HG03045 (cell line): ENCODE measurements around the gene PCDHGB5.

ENCODE experiments used
- ATAC-seq: cut with Tn5 transposase; IDR thresholded peaks from one replicate; pipeline ENCODE4 v1.9.1; 2021; ENCODE audit warnings: mild to moderate bottlenecking, moderate library complexity; ENCODE audit not compliant: unreplicated experiment

Gene PCDHGB5

DNA sequence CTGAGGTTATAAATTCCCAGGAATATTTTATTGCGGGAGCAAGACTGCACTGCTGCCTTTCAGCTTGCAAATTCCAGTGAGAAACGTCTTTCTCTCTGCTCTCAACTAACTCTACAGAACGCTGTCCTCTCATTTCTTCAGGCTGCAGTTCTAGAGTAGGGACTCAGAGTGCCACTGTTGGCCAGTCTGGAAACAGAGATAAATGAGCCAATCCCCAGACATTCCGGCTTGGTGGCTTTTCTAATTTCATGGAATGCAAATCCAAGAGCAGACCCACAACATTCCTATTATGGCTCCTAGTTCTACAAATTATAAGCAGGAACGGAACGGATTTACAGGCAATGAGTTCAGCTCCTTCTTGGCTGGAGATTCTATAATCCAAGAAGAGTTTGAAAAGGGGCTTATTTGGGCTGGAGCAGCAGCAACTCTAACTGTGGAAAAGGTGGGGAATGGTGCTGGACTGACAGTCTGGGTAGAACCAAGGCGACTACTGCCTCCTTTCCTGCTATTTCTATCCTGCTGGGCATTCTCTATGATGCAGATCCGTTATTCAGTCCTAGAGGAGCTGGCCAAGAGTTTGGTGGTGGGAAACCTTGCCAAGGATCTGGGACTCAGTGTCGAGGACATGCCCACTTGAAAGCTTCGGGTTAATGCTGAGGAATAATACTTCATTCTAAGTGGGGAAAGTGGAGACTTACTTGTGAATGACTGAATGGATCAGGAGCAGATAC is 41.8 kb downstream of the PCDHGB5 start:
- no peak for ATAC-seq

DNA sequence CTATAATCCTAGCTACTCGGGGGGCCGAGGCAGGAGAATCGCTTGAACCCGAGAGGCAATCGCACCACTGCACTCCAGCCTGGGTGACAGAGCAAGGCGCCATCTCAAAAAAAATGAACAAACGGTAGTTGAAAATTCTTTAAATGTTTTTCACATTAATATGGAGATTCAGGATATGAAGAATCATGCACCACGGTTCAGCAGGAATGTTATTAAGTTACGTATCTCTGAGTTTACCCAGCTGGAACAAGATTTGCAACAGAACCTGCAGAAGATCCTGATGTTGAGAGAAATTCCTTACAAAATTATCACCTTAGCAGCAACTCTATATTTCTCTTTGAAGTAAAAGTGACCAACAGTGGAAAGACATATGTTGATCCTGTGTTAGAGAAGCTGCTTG is 42.6 kb downstream of the PCDHGB5 start:
- no peak for ATAC-seq

DNA sequence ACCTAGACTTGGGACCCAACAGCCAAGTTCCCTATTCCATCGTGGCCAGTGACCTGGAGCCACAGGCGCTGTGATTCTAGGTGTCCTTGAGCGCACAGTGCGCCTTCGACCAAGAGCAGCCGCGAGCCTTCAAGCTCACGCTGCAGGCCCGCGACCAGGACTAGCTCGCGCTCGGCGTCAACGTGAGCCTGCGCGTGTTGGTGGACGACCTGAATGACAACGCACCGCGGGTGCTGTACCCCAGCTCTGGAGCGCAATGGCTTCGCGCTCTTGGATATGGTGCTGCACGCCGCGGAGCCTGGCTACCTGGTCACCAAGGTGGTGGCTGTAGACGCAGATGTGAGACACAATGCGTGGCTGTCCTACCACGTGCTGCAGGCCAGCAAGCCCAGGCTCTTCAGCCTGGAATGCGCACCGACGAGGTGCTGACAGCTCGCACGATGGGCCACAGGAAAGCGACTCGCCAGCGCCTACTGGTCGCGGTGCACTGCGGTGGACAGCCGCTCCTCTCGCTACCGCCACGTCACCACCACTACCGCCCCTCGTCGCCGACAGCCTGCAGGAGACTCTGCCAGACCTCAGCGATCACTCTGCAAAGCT is 43.9 kb downstream of the PCDHGB5 start:
- no peak for ATAC-seq
